ENCODE results near the gene NUMB. TPM values are rescaled to one million over a fixed set of nuclear protein-coding genes. Genes with fewer than 3 reads are reported as not detected.
"Not testable (repeated sequence)": the region's sequence is repeated elsewhere in the genome, so short reads cannot be mapped to it uniquely, and the experiment has no call there.

NUMB gene
- total RNA-seq, 2 experiments from 2014 or later, result 27.9 to 31.5 TPM

DNA sequence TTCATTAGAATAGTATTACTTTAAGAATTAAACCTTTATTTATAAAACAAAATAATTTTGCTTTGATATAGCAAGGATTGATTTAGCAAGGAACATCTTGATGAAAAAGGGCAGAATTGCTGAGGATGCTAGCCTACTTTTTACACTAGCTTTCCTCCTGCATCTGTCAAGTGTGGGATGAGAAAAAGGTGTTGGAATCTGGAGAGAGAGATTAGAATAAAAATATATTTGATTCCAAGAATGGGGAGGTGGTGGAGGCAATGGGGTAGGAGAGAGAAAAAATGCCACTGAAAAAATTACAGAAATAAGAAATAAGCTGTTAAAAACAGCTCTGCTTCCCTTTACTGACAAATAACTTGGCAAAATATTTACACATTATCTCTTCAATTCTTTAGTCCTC is 98.9 kb downstream of the NUMB start:
- Mint-ChIP-seq H3K27me3 (no peaks in the 10 kb centered on the region), H3K4me3 (no peak overlapping the region), H3K4me1 (ENCODE audit: low read depth) (no peaks in the 10 kb centered on the region), H3K36me3 (ENCODE audit: low read depth) (peaks cover 30% of the 10 kb centered on the region), H3K9me3 (no peaks in the 10 kb centered on the region), H3K27ac (no peak overlapping the region)
- Histone ChIP-seq H3K9me3 (ENCODE audit: control insufficient read depth in 1 of 2, insufficient read depth in 1 of 2, low read length in 2 of 2) (no peaks in the 10 kb centered on the region), H3K36me3 (ENCODE audit: insufficient read depth, low read length) (peaks cover 3% of the 10 kb centered on the region), H3K4me1 (ENCODE audit: insufficient read depth, low read length) (no peaks in the 10 kb centered on the region), H3K27me3 (ENCODE audit: control insufficient read depth in 1 of 2, insufficient read depth in 2 of 2, low read length in 2 of 2) (no peaks in the 10 kb centered on the region), H3K4me3 (ENCODE audit: low read length) (no peak overlapping the region), H3K27ac (ENCODE audit: low read depth in 1 of 2, low read length in 2 of 2) (no peak overlapping the region)
- no peak for TF ChIP-seq CTCF (IDR thresholded peaks at IDR 0.05)
- ATAC-seq (ENCODE audit: poor library complexity) (no peak), DNase-seq (no peak)
- CTCF ChIA-PET, result no interaction called here
- POLR2A ChIA-PET, result no interaction called here
- intact Hi-C loops (cut with DNase I, micrococcal nuclease), result no loop called here

DNA sequence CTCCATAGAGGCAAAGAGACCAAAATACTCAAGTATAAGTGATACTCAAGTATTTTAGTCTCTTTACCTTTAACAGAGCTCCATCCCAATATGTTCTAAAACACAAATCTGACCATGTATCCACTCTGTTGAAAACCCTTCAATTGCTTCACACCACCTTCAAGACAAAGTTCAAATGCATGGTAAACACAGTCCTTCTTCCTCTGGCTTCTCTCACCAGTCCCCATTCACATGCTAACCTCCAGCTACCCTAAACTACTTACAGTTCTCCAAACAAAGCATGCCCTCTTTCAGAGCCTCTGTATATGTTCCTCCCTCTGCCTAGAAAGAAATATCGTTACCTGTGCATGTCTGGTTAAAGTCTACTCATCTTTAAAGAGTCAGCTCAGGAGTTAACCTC is 100.2 kb downstream of the NUMB start:
- H3K4me1 ChIP-seq (ENCODE audit: insufficient read depth, low read length), result no peaks in the 10 kb centered on the region
- H3K27me3 ChIP-seq (ENCODE audit: control insufficient read depth in 1 of 2, insufficient read depth in 2 of 2, low read length in 2 of 2), result no peaks in the 10 kb centered on the region
- ChIA-PET CTCF (interaction anchor here (0.6 kb wide), 1 partner anchor 14 kb away, joined by 3 read pairs; no protein-coding TSS in a partner anchor), POLR2A (no interaction called here)
- TF ChIP-seq CTCF (IDR thresholded peaks at IDR 0.05), result no peak
- no peak overlapping the region for H3K27ac Mint-ChIP-seq
- DNase-seq (no peak), ATAC-seq (ENCODE audit: poor library complexity) (no peak)
- H3K36me3 ChIP-seq (ENCODE audit: insufficient read depth, low read length), result peaks cover 5% of the 10 kb centered on the region
- no peaks in the 10 kb centered on the region for H3K27me3 Mint-ChIP-seq
- H3K36me3 Mint-ChIP-seq (ENCODE audit: low read depth), result peaks cover 23% of the 10 kb centered on the region
- no peaks in the 10 kb centered on the region for H3K9me3 Mint-ChIP-seq
- H3K4me3 Mint-ChIP-seq, result no peak overlapping the region
- H3K4me1 Mint-ChIP-seq (ENCODE audit: low read depth), result no peaks in the 10 kb centered on the region
- no peak overlapping the region for H3K4me3 ChIP-seq (ENCODE audit: low read length)
- no peak overlapping the region for H3K27ac ChIP-seq (ENCODE audit: low read depth in 1 of 2, low read length in 2 of 2)
- H3K9me3 ChIP-seq (ENCODE audit: control insufficient read depth in 1 of 2, insufficient read depth in 1 of 2, low read length in 2 of 2), result no peaks in the 10 kb centered on the region
- intact Hi-C loops (cut with DNase I, micrococcal nuclease), result no loop called here

DNA sequence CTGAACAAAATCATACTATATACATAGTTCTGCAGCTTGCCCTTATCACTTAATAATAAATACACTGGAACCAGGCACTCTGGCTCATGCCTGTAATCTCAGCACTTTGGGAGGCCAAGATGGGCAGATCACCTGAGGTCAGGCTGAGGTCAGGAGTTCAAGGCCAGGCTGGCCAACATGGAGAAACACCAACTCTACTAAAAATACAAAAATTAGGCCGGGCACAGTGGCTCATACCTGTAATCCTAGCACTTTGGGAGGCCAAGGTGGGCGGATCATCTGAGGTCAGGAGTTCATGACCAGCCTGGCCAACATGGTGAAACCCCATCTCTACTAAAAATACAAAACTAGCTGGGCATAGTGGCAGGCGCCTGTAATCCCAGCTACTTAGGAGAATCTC is 109.3 kb downstream of the NUMB start:
- H3K9me3 Mint-ChIP-seq; H3K27me3 ChIP-seq (ENCODE audit: control insufficient read depth in 1 of 2, insufficient read depth in 2 of 2, low read length in 2 of 2); H3K27ac ChIP-seq (ENCODE audit: low read depth in 1 of 2, low read length in 2 of 2); H3K27ac Mint-ChIP-seq; CTCF ChIA-PET; H3K9me3 ChIP-seq (ENCODE audit: control insufficient read depth in 1 of 2, insufficient read depth in 1 of 2, low read length in 2 of 2); H3K4me1 Mint-ChIP-seq (ENCODE audit: low read depth); ATAC-seq (ENCODE audit: poor library complexity); intact Hi-C loops (cut with DNase I, micrococcal nuclease); H3K27me3 Mint-ChIP-seq; H3K36me3 ChIP-seq (ENCODE audit: insufficient read depth, low read length); H3K4me3 Mint-ChIP-seq; DNase-seq; H3K4me3 ChIP-seq (ENCODE audit: low read length); POLR2A ChIA-PET; H3K4me1 ChIP-seq (ENCODE audit: insufficient read depth, low read length): not testable (repeated sequence)
- peaks cover 17% of the 10 kb centered on the region for H3K36me3 Mint-ChIP-seq (ENCODE audit: low read depth)

DNA sequence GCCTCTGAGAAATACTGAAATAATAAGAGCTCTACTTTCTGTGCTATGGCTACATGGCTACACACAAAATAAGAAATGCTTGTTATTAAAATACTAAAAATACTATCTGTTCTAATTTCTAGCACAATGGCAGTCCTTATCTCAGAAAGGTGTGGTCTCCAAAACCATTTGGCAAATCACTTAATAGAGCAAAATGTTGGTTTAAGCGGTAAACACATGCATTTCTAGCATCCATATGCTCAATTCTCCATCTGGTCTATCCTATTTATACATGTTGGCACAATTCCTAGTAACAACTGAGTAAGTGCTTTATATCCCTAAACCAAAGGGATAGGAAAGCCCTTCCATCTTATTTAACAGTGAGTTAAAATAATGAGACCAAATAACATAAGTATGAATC is 114.0 kb downstream of the NUMB start:
- Mint-ChIP-seq H3K27ac (no peak overlapping the region), H3K4me3 (no peak overlapping the region)
- CTCF ChIA-PET, result interaction anchor here (0.6 kb wide), 1 partner anchor 14 kb away, joined by 3 read pairs; no protein-coding TSS in a partner anchor

More for the DNA sequence above, 114.0 kb downstream of the NUMB start:
- POLR2A ChIA-PET, result interaction anchor here (0.7 kb wide), 1 partner anchor 14 kb away, joined by 3 read pairs; no protein-coding TSS in a partner anchor
- Histone ChIP-seq H3K4me1 (ENCODE audit: insufficient read depth, low read length) (no peaks in the 10 kb centered on the region), H3K4me3 (ENCODE audit: low read length) (no peak overlapping the region), H3K27ac (ENCODE audit: low read depth in 1 of 2, low read length in 2 of 2) (no peak overlapping the region), H3K27me3 (ENCODE audit: control insufficient read depth in 1 of 2, insufficient read depth in 2 of 2, low read length in 2 of 2) (no peaks in the 10 kb centered on the region), H3K9me3 (ENCODE audit: control insufficient read depth in 1 of 2, insufficient read depth in 1 of 2, low read length in 2 of 2) (no peaks in the 10 kb centered on the region), H3K36me3 (ENCODE audit: insufficient read depth, low read length) (no peaks in the 10 kb centered on the region)
- intact Hi-C loops (cut with DNase I, micrococcal nuclease), result no loop called here
- Mint-ChIP-seq H3K9me3 (no peaks in the 10 kb centered on the region), H3K36me3 (ENCODE audit: low read depth) (peaks cover 4% of the 10 kb centered on the region), H3K4me1 (ENCODE audit: low read depth) (peaks cover 1% of the 10 kb centered on the region), H3K27me3 (no peaks in the 10 kb centered on the region)
- DNase-seq (no peak), ATAC-seq (ENCODE audit: poor library complexity) (no peak)
- no peak for TF ChIP-seq CTCF (IDR thresholded peaks at IDR 0.05)

Measured in CD4-positive, alpha-beta T cell (primary cell).